ENCODE data around the gene ASTN1. TPM values are rescaled to one million over a fixed set of nuclear protein-coding genes. Genes with fewer than 3 reads are reported as not detected.

Gene ASTN1
- total RNA-seq, 1 experiment from 2014 or later: 0.42 TPM

GRCh38 chr1:177118901-177119300 is 45.6 kb downstream of the ASTN1 start:
- H3K4me3 ChIP-seq (replicated peaks in 1 of 2; ENCODE audit: low read depth in 1 of 2, low read length in 2 of 2): no peak overlapping the region
- no peaks in the 10 kb centered on the region for H4K20me1 ChIP-seq (ENCODE audit: insufficient read depth)
- RAD21 ChIA-PET (ENCODE audit: low non-redundant PET in 1 of 2, low total read pairs in 2 of 2, uncharacterized antibody in 2 of 2, unreplicated experiment in 2 of 2): no interaction called here
- H3K4me2 ChIP-seq (ENCODE audit: low read length): no peak overlapping the region
- H3K36me3 ChIP-seq (ENCODE audit: control insufficient read depth in 1 of 2, insufficient read depth in 2 of 2, low read length in 2 of 2): no peaks in the 10 kb centered on the region
- H3K9me2 ChIP-seq (ENCODE audit: insufficient read depth): no peaks in the 10 kb centered on the region
- BruUV-seq (replicated peaks): no TSS peak
- ATAC-seq: no peak
- intact Hi-C loops (cut with micrococcal nuclease): no loop called here
- POLR2A ChIA-PET: no interaction called here
- H3K27ac ChIP-seq (ENCODE audit: low read depth, low read length): no peak overlapping the region
- H3K79me2 ChIP-seq (ENCODE audit: insufficient read depth, low read length): no peaks in the 10 kb centered on the region
- CTCF ChIA-PET: no interaction called here
- DNase-seq (ENCODE audit: low read depth, low spot score): no peak
- H3K27me3 ChIP-seq (ENCODE audit: insufficient read depth, low read length): peaks cover 27% of the 10 kb centered on the region; the same call in 1 of the 2 replicates
- no peak for TF ChIP-seq ZNF274 (IDR thresholded peaks at IDR 0.05; ENCODE audit: low read depth, low read length)
- TF ChIP-seq JUND (IDR thresholded peaks at IDR 0.05): no peak
- no peak for TF ChIP-seq ZFX (IDR thresholded peaks at IDR 0.05)
- no peak for TF ChIP-seq RAD21 (IDR thresholded peaks at IDR 0.05; ENCODE audit: low read depth)
- no peak for TF ChIP-seq ZBTB33 (IDR thresholded peaks at IDR 0.05; ENCODE audit: extremely low read depth, insufficient replicate concordance, low read length)
- TF ChIP-seq MAX (IDR thresholded peaks at IDR 0.05): no peak
- no peak for TF ChIP-seq EGR1 (IDR thresholded peaks at IDR 0.05; ENCODE audit: low read depth)
- TF ChIP-seq FOSL1 (IDR thresholded peaks at IDR 0.05; ENCODE audit: low read depth): no peak
- no peak for TF ChIP-seq POLR2A (IDR thresholded peaks at IDR 0.05; ENCODE audit: borderline replicate concordance, extremely low read depth, insufficient read depth, insufficient read length)
- TF ChIP-seq SRF (IDR thresholded peaks at IDR 0.05; ENCODE audit: low read depth): no peak
- no peak for TF ChIP-seq CEBPB (IDR thresholded peaks at IDR 0.05; ENCODE audit: low read depth)
- TF ChIP-seq SIN3A (IDR thresholded peaks at IDR 0.05; ENCODE audit: low read depth): no peak
- no peak for TF ChIP-seq EZH2phosphoT487 (IDR thresholded peaks at IDR 0.05; ENCODE audit: borderline replicate concordance)
- H3K9me3 ChIP-seq (ENCODE audit: control insufficient read depth in 1 of 2, insufficient read depth in 1 of 2, low read depth in 1 of 2, low read length in 2 of 2): no peaks in the 10 kb centered on the region
- H3K9ac ChIP-seq (ENCODE audit: low read length): no peak overlapping the region
- H3K4me1 ChIP-seq (ENCODE audit: control insufficient read depth in 1 of 2, insufficient read depth in 2 of 2, low read length in 2 of 2): no peaks in the 10 kb centered on the region
- no peak overlapping the region for H2AFZ ChIP-seq (ENCODE audit: low read depth, low read length, poor library complexity, severe bottlenecking)

Data from HCT116 (cell line).